HCT116 (cell line): ENCODE results near the gene SCD5. TPM values are rescaled to one million over a fixed set of nuclear protein-coding genes. Genes with fewer than 3 reads are reported as not detected.
A peak's percentile ranks its signal among the peaks of the same experiment; 100 is the strongest.

Experiments
- ATAC-seq: fragments of 200-7000 bp; cut with Tn5 transposase; 2 replicates; pipeline ENCODE4 v1.9.1; 2020; ENCODE audit warnings: mild to moderate bottlenecking, moderate library complexity
- BruUV-seq: library from RNA; stranded (reverse); fragments of 400-500 nt; replicated peaks from 2 replicates; lab custom pipeline; 2021; lab: Mats Ljungman, UMichigan
- CTCF ChIA-PET: fragments of 300-600 bp; sonication (Branson Sonifier 250); formaldehyde crosslinking; loops from one replicate; lab custom pipeline; 2021; ENCODE audit warnings: antibody characterized with exemption; lab: Charles Lee
- POLR2A ChIA-PET: fragments of 300-600, 350-600 bp; sonication (Branson Sonifier 250); formaldehyde crosslinking; loops from one replicate; lab custom pipeline; 2021; ENCODE audit warnings: antibody characterized with exemption; lab: Charles Lee
- RAD21 ChIA-PET, 2 experiments: fragments of 300-600 bp; sonication (Branson Sonifier 250); formaldehyde crosslinking; loops; one replicate each; lab custom pipeline; 2023; ENCODE audit warnings: low total read pairs in 2 of 2; ENCODE audit not compliant: uncharacterized antibody in 2 of 2, unreplicated experiment in 2 of 2, low non-redundant PET in 1 of 2; lab: Charles Lee
- DNase-seq: peaks from one replicate; pipeline ENCODE4 v3.0.0-alpha.2; 2010; ENCODE audit warnings: low read depth, low spot score
- H2AFZ ChIP-seq: fragments of 200-600 bp; shearing (Covaris generic), sonication (generic); 2 replicates; pipeline ENCODE4 v1.6.1; 2017; ENCODE audit warnings: low read depth, mixed run types, mixed read lengths, antibody characterized with exemption, low read length; ENCODE audit not compliant: poor library complexity, severe bottlenecking
- H3K27ac ChIP-seq: 2 replicates; pipeline ENCODE4 v1.5.1; 2012; ENCODE audit warnings: low read depth, low read length
- H3K27me3 ChIP-seq: fragments of 200-600 bp; sonication (generic); 2 replicates; pipeline ENCODE4 v1.6.1; 2016; ENCODE audit warnings: mixed run types, low read length, mixed read lengths; ENCODE audit not compliant: insufficient read depth
- H3K36me3 ChIP-seq, 2 experiments: fragments of 200-500 bp in 1 of 2; fragments of 200-600 bp in 1 of 2; sonication (Bioruptor generic) in 1 of 2; sonication (generic) in 1 of 2; 2 replicates each; pipeline versions ENCODE4 v1.5.1 to v1.6.1; 2014 to 2016; ENCODE audit warnings: low read length in 2 of 2, inconsistent platforms in 1 of 2, mixed read lengths in 1 of 2, mixed run types in 1 of 2; ENCODE audit not compliant: insufficient read depth in 2 of 2, control insufficient read depth in 1 of 2
- H3K4me1 ChIP-seq, 2 experiments: fragments of 200-600 bp in 1 of 2; sonication (generic) in 1 of 2; 2 replicates each; pipeline versions ENCODE4 v1.5.1 to v1.6.1; 2012 to 2017; ENCODE audit warnings: low read length in 2 of 2, inconsistent platforms in 1 of 2, mild to moderate bottlenecking in 1 of 2, mixed read lengths in 1 of 2, mixed run types in 1 of 2, moderate library complexity in 1 of 2; ENCODE audit not compliant: insufficient read depth in 2 of 2, control insufficient read depth in 1 of 2
- H3K4me2 ChIP-seq: fragments of 200-600 bp; sonication (generic); 2 replicates; pipeline ENCODE4 v1.6.1; 2017; ENCODE audit warnings: mixed run types, low read length, mixed read lengths
- H3K4me3 ChIP-seq, 2 experiments: fragments of 200-600 bp in 1 of 2; sonication (generic) in 1 of 2; replicated peaks in 1 of 2; 2 replicates each; pipeline ENCODE4 v1.5.1; 2011 to 2016; ENCODE audit warnings: low read length in 2 of 2, control low read depth in 1 of 2, low read depth in 1 of 2, mild to moderate bottlenecking in 1 of 2, mixed read lengths in 1 of 2, mixed run types in 1 of 2
- H3K79me2 ChIP-seq: fragments of 200-600 bp; sonication (generic); 2 replicates; pipeline ENCODE4 v1.6.1; 2017; ENCODE audit warnings: mild to moderate bottlenecking, mixed run types, low read length, moderate library complexity, mixed read lengths; ENCODE audit not compliant: insufficient read depth
- H3K9ac ChIP-seq: fragments of 200-600 bp; sonication (generic); 2 replicates; pipeline ENCODE4 v1.6.1; 2016; ENCODE audit warnings: low read length, mixed read lengths
- H3K9me2 ChIP-seq: fragments of 200-600 bp; sonication (generic), shearing (Covaris generic); 2 replicates; pipeline ENCODE4 v1.6.1; 2017; ENCODE audit warnings: mixed run types, mild to moderate bottlenecking, moderate library complexity; ENCODE audit not compliant: insufficient read depth
- H3K9me3 ChIP-seq, 2 experiments: fragments of 200-500 bp in 1 of 2; fragments of 200-600 bp in 1 of 2; sonication (Bioruptor generic) in 1 of 2; sonication (generic) in 1 of 2; 2 replicates each; pipeline ENCODE4 v1.6.1; 2014 to 2017; ENCODE audit warnings: low read length in 2 of 2, mixed read lengths in 2 of 2, inconsistent platforms in 1 of 2, low read depth in 1 of 2, mild to moderate bottlenecking in 1 of 2, mixed run types in 1 of 2, moderate library complexity in 1 of 2; ENCODE audit not compliant: control insufficient read depth in 1 of 2, insufficient read depth in 1 of 2
- H4K20me1 ChIP-seq: fragments of 200-600 bp; sonication (generic), shearing (Covaris generic); 2 replicates; pipeline ENCODE4 v1.6.1; 2017; ENCODE audit warnings: mixed run types, mild to moderate bottlenecking, moderate library complexity; ENCODE audit not compliant: insufficient read depth
- CEBPB ChIP-seq: IDR thresholded peaks from 2 replicates; pipeline ENCODE4 v1.6.1; 2012; ENCODE audit warnings: low read depth
- CTCF ChIP-seq, 3 experiments: fragments of 200-600 bp in 1 of 3; sonication (generic) in 1 of 3; IDR thresholded peaks in 2 of 3; conservative IDR thresholded peaks in 1 of 3; 2 replicates each; pipeline ENCODE4 v1.5.1; 2012 to 2017; ENCODE audit warnings: low read depth in 2 of 3, low read length in 2 of 3, antibody characterized with exemption in 1 of 3, borderline replicate concordance in 1 of 3, control low read depth in 1 of 3, mild to moderate bottlenecking in 1 of 3, mixed read lengths in 1 of 3, mixed run types in 1 of 3, moderate library complexity in 1 of 3; ENCODE audit not compliant: insufficient read depth in 1 of 3
- EGR1 ChIP-seq: IDR thresholded peaks from 2 replicates; pipeline ENCODE4 v1.6.1; 2012; ENCODE audit warnings: low read depth
- ELF1 ChIP-seq: IDR thresholded peaks from 2 replicates; pipeline ENCODE4 v1.6.1; 2012; ENCODE audit warnings: low read depth, borderline replicate concordance
- EZH2 ChIP-seq: fragments of 200-600 bp; sonication (generic); IDR thresholded peaks from 2 replicates; pipeline ENCODE4 v1.6.1; 2017; ENCODE audit warnings: antibody characterized with exemption, mixed run types
- EZH2phosphoT487 ChIP-seq: fragments of 200-600 bp; IDR thresholded peaks from 2 replicates; pipeline ENCODE4 v1.6.1; 2018; ENCODE audit warnings: antibody characterized with exemption, borderline replicate concordance
- FOSL1 ChIP-seq: IDR thresholded peaks from 2 replicates; pipeline ENCODE4 v1.6.1; 2012; ENCODE audit warnings: low read depth
- JUND ChIP-seq: IDR thresholded peaks from 2 replicates; pipeline ENCODE4 v1.6.1; 2012
- MAX ChIP-seq: IDR thresholded peaks from 2 replicates; pipeline ENCODE4 v1.6.1; 2012
- POLR2A ChIP-seq: IDR thresholded peaks from 2 replicates; pipeline ENCODE4 v1.7.0; 2011; ENCODE audit warnings: borderline replicate concordance; ENCODE audit not compliant: insufficient read depth, insufficient read length; ENCODE audit errors: extremely low read depth
- POLR2AphosphoS5 ChIP-seq: IDR thresholded peaks from 2 replicates; pipeline ENCODE4 v1.6.1; 2011; ENCODE audit warnings: mild to moderate bottlenecking, low read depth, low read length, moderate library complexity
- RAD21 ChIP-seq: IDR thresholded peaks from 2 replicates; pipeline ENCODE4 v1.6.1; 2012; ENCODE audit warnings: low read depth, mild to moderate bottlenecking
- SIN3A ChIP-seq: IDR thresholded peaks from 2 replicates; pipeline ENCODE4 v1.6.1; 2012; ENCODE audit warnings: low read depth
- SRF ChIP-seq: IDR thresholded peaks from 2 replicates; pipeline ENCODE4 v1.6.1; 2012; ENCODE audit warnings: low read depth
- TCF7L2 ChIP-seq: IDR thresholded peaks from 2 replicates; pipeline ENCODE4 v1.7.0; 2011; ENCODE audit warnings: borderline replicate concordance, inconsistent platforms; ENCODE audit not compliant: insufficient read depth, insufficient read length; ENCODE audit errors: extremely low read depth
- YY1 ChIP-seq: IDR thresholded peaks from 2 replicates; pipeline ENCODE4 v1.6.1; 2011; ENCODE audit warnings: low read length, low read depth, moderate library complexity, mild to moderate bottlenecking; ENCODE audit not compliant: insufficient replicate concordance; ENCODE audit errors: extremely low read depth
- ZFX ChIP-seq: fragments of 450-650 bp; IDR thresholded peaks from 2 replicates; pipeline ENCODE4 v1.6.1; 2017
- ZNF274 ChIP-seq: fragments of 200-500 bp; sonication (Bioruptor generic); IDR thresholded peaks from 2 replicates; pipeline ENCODE4 v1.6.1; 2014; ENCODE audit warnings: mild to moderate bottlenecking, low read depth, low read length, inconsistent platforms
- intact Hi-C: fragments of 100-400 bp; cut with micrococcal nuclease; formaldehyde crosslinking; loops from 2 replicates; pipeline ENCODE4 v1.10.0; 2022
- total RNA-seq: library from RNA; stranded (reverse); gene quantifications from one replicate; pipeline ENCODE4 v1.2.1, GENCODE V29; 2021; ENCODE audit not compliant: unreplicated experiment

SCD5 gene
- total RNA-seq, 1 experiment from 2014 or later = 21.7 TPM

GRCh38 chr4:82599336-82599735 is 199.3 kb downstream of the SCD5 start:
- DNase-seq (peak; percentile 1), ATAC-seq (peak; percentile 72)
- Histone ChIP-seq H3K4me1 (no peaks in the 10 kb centered on the region), H3K27me3 (0 out of 2 replicates have a peak, but pooled peaks cover 10% of the 10 kb centered on the region), H3K4me3 (no peak overlapping the region), H3K36me3 (no peaks in the 10 kb centered on the region), H3K79me2 (no peaks in the 10 kb centered on the region), H3K9ac (no peak overlapping the region), H3K27ac (no peak overlapping the region), H3K4me2 (no peak overlapping the region), H2AFZ (no peak overlapping the region), H3K9me2 (no peaks in the 10 kb centered on the region), H4K20me1 (no peaks in the 10 kb centered on the region), H3K9me3 (no peaks in the 10 kb centered on the region)
- no TSS peak for BruUV-seq
- CTCF ChIA-PET = interaction anchor here (2.1 kb wide), 1 partner anchor 137 kb away, joined by 9 read pairs; no protein-coding TSS in a partner anchor
- RAD21 ChIA-PET = no interaction called here
- intact Hi-C loops = loop anchor here (5.0 kb wide), 1 partner anchor 137 kb away; no protein-coding TSS in a partner anchor
- POLR2A ChIA-PET = no interaction called here
- TF ChIP-seq RAD21 = peak; percentile 49
- TF ChIP-seq CTCF (IDR thresholded peaks at IDR 0.05 in 2 of 3, conservative IDR thresholded peaks at IDR 0.05 in 1 of 3; ENCODE audit: borderline replicate concordance in 1 of 3, insufficient read depth in 1 of 3, low read depth in 2 of 3, low read length in 2 of 3) = 0 out of 6 replicates have a peak, but pooled peaks have one; percentile 7 to 19 (median 12)
- TF ChIP-seq ZNF274 = no peak

- no TSS peak for BruUV-seq
- CTCF ChIA-PET = no interaction called here
- Histone ChIP-seq H3K9me3 (no peaks in the 10 kb centered on the region), H3K4me2 (no peak overlapping the region), H3K4me3 (no peak overlapping the region), H4K20me1 (no peaks in the 10 kb centered on the region), H3K27ac (no peak overlapping the region), H2AFZ (no peak overlapping the region), H3K27me3 (peaks cover 45% of the 10 kb centered on the region), H3K36me3 (no peaks in the 10 kb centered on the region), H3K9me2 (no peaks in the 10 kb centered on the region), H3K9ac (no peak overlapping the region), H3K4me1 (no peaks in the 10 kb centered on the region), H3K79me2 (no peaks in the 10 kb centered on the region)
- TF ChIP-seq EZH2 (no peak), JUND (no peak), RAD21 (no peak), CTCF (IDR thresholded peaks at IDR 0.05 in 2 of 3, conservative IDR thresholded peaks at IDR 0.05 in 1 of 3; ENCODE audit: borderline replicate concordance in 1 of 3, insufficient read depth in 1 of 3, low read depth in 2 of 3, low read length in 2 of 3) (no peak), YY1 (no peak), POLR2A (no peak), SRF (no peak), CEBPB (no peak), POLR2AphosphoS5 (no peak), ZNF274 (no peak), TCF7L2 (no peak), EZH2phosphoT487 (no peak), ZFX (no peak), SIN3A (no peak), MAX (no peak), ELF1 (no peak), EGR1 (no peak), FOSL1 (no peak)
- RAD21 ChIA-PET = no interaction called here
- intact Hi-C loops = no loop called here
- DNase-seq (no peak), ATAC-seq (no peak)
- POLR2A ChIA-PET = no interaction called here
These were observed 204.1 kb downstream of the SCD5 start for GRCh38 chr4:82594456-82594855.
